Mesendoderm (in vitro differentiated cells): ENCODE results near the gene SLC8A1.

Source experiments
- DNase-seq: peaks from one replicate; pipeline ENCODE4 v3.0.0; 2013
- H2AK5ac ChIP-seq: 2 replicates; pipeline ENCODE4 v1.6.1; 2013; ENCODE audit warnings: low read length, inconsistent platforms
- H2BK120ac ChIP-seq: 2 replicates; pipeline ENCODE4 v1.6.1; 2013; ENCODE audit warnings: low read depth, mild to moderate bottlenecking, low read length, moderate library complexity, mixed read lengths
- H2BK15ac ChIP-seq: replicated peaks from 2 replicates; pipeline ENCODE4 v1.6.1; 2013; ENCODE audit warnings: low read depth, mild to moderate bottlenecking, moderate library complexity
- H2BK5ac ChIP-seq: 2 replicates; pipeline ENCODE4 v1.6.1; 2013; ENCODE audit warnings: low read length, inconsistent platforms
- H3K18ac ChIP-seq: 2 replicates; pipeline ENCODE4 v1.6.1; 2013; ENCODE audit warnings: mild to moderate bottlenecking, low read length, mixed read lengths
- H3K23ac ChIP-seq: one replicate; pipeline ENCODE4 v1.6.1; 2013; ENCODE audit warnings: low read length
- H3K27ac ChIP-seq: 2 replicates; pipeline ENCODE4 v1.5.1; 2013; ENCODE audit warnings: low read depth, mild to moderate bottlenecking, inconsistent platforms, low read length, moderate library complexity
- H3K27me3 ChIP-seq: 2 replicates; pipeline ENCODE4 v1.6.1; 2013; ENCODE audit warnings: low read length, control low read depth, mild to moderate bottlenecking, inconsistent platforms; ENCODE audit not compliant: insufficient read depth, poor library complexity
- H3K36me3 ChIP-seq: 2 replicates; pipeline ENCODE4 v1.6.1; 2013; ENCODE audit warnings: low read length, inconsistent platforms; ENCODE audit not compliant: control insufficient read depth, insufficient read depth
- H3K4ac ChIP-seq: one replicate; pipeline ENCODE4 v1.6.1; 2013; ENCODE audit warnings: low read depth, mild to moderate bottlenecking, low read length, moderate library complexity
- H3K4me1 ChIP-seq: 2 replicates; pipeline ENCODE4 v1.6.1; 2013; ENCODE audit warnings: low read depth, low read length, inconsistent platforms; ENCODE audit not compliant: control insufficient read depth
- H3K4me2 ChIP-seq: 2 replicates; pipeline ENCODE4 v1.6.1; 2013; ENCODE audit warnings: low read length
- H3K4me3 ChIP-seq: 2 replicates; pipeline ENCODE4 v1.5.1; 2013; ENCODE audit warnings: mild to moderate bottlenecking, low read length
- H3K56ac ChIP-seq: one replicate; pipeline ENCODE4 v1.6.1; 2013; ENCODE audit warnings: low read length
- H3K79me1 ChIP-seq: 2 replicates; pipeline ENCODE4 v1.6.1; 2013; ENCODE audit warnings: low read length, inconsistent platforms
- H3K79me2 ChIP-seq: 2 replicates; pipeline ENCODE4 v1.6.1; 2013; ENCODE audit warnings: mild to moderate bottlenecking, low read length; ENCODE audit not compliant: control insufficient read depth, insufficient read depth
- H3K9ac ChIP-seq: 2 replicates; pipeline ENCODE4 v1.6.1; 2013; ENCODE audit warnings: low read length, inconsistent platforms
- H4K5ac ChIP-seq: one replicate; pipeline ENCODE4 v1.6.1; 2013; ENCODE audit warnings: low read length
- H4K8ac ChIP-seq: one replicate; pipeline ENCODE4 v1.6.1; 2013; ENCODE audit warnings: low read depth, mild to moderate bottlenecking, control low read depth, low read length, moderate library complexity
- WGBS: extraction: QIAGEN DNeasy Blood & Tissue Kit; methylation state at CpG from one replicate; pipeline ENCODE4 v1.1.7; 2013; ENCODE audit warnings: low lambda C conversion rate, missing lambda C conversion rate; ENCODE audit not compliant: insufficient coverage; ENCODE audit errors: extremely low coverage; 5-methylcytosine and 5-hydroxymethylcytosine counted together

Gene SLC8A1

DNA sequence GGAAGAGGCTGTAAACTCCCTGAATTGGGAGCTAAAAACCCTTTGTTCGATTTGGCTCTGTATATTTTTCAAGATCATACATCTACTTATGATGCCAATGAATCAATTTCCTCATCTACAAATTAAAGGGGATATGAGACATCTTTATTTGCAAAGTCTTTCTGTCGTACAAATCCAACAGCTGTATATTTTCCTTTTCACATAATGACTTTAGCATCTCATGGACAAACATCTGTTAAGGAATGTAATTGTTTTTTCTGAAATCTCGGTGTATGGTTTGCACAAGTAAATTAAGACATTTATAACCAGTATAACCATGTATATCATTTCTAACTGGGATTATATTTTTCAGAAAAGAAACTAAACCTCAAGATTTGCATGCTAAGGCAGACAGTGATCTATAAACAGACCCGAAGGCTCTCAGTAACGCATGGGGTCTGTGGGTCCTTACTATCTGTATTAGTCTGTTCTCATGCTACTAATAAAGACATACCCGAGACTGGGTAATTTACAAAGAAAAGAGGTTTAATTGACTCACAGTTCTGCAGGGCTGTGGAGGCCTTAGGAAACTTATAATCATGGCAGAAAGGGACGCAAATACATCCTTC lies 130.8 kb downstream of the SLC8A1 start:
- H3K9ac ChIP-seq, result no peak overlapping the region
- no peak overlapping the region for H3K56ac ChIP-seq
- no peaks in the 10 kb centered on the region for H3K79me2 ChIP-seq
- H2BK5ac ChIP-seq, result no peak overlapping the region
- H2BK15ac ChIP-seq, result no peak overlapping the region
- no peak overlapping the region for H3K27ac ChIP-seq
- no peak overlapping the region for H3K4ac ChIP-seq
- H3K4me1 ChIP-seq, result no peaks in the 10 kb centered on the region
- no peak overlapping the region for H4K5ac ChIP-seq
- H2AK5ac ChIP-seq, result no peak overlapping the region
- peak overlapping the region; percentile 86 for H4K8ac ChIP-seq
- H2BK120ac ChIP-seq, result no peak overlapping the region
- no peak for DNase-seq
- no peak overlapping the region for H3K4me3 ChIP-seq
- no peak overlapping the region for H3K23ac ChIP-seq
- no peaks in the 10 kb centered on the region for H3K36me3 ChIP-seq
- H3K4me2 ChIP-seq, result no peak overlapping the region
- H3K18ac ChIP-seq, result no peak overlapping the region
- no CpG with 5 or more reads among the region's 7 CpGs for WGBS
- no peaks in the 10 kb centered on the region for H3K79me1 ChIP-seq
- H3K27me3 ChIP-seq, result no peaks in the 10 kb centered on the region

DNA sequence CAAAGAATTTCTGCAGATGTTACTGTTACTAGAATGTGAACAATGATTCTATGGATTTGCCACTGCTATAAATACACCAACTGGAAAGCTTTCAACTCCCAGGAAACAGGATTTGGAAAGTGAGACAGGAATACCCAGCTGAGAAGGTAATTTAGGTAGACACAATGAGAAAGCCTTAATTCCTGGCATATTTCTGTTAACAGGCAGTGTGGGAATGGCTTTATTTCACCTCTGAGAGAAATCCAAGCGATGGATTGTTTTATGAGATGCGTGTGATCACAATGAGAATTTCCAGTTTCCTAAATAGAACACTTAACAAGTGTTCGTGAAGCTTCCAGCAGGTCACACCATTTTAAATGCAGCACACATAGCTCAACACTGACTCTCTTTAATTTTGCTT lies 133.0 kb downstream of the SLC8A1 start:
- Histone ChIP-seq H3K27ac (no peak overlapping the region), H3K36me3 (no peaks in the 10 kb centered on the region), H3K9ac (no peak overlapping the region), H4K8ac (no peak overlapping the region), H3K79me2 (no peaks in the 10 kb centered on the region), H2BK5ac (no peak overlapping the region), H3K23ac (no peak overlapping the region), H2BK15ac (no peak overlapping the region), H4K5ac (no peak overlapping the region), H3K4me1 (no peaks in the 10 kb centered on the region), H3K18ac (no peak overlapping the region), H3K27me3 (no peaks in the 10 kb centered on the region), H3K4ac (no peak overlapping the region), H3K56ac (no peak overlapping the region), H2AK5ac (no peak overlapping the region), H3K4me3 (no peak overlapping the region), H3K4me2 (no peak overlapping the region), H2BK120ac (no peak overlapping the region), H3K79me1 (no peaks in the 10 kb centered on the region)
- no CpG with 5 or more reads among the region's 3 CpGs for WGBS
- DNase-seq, result peak; percentile 39

DNA sequence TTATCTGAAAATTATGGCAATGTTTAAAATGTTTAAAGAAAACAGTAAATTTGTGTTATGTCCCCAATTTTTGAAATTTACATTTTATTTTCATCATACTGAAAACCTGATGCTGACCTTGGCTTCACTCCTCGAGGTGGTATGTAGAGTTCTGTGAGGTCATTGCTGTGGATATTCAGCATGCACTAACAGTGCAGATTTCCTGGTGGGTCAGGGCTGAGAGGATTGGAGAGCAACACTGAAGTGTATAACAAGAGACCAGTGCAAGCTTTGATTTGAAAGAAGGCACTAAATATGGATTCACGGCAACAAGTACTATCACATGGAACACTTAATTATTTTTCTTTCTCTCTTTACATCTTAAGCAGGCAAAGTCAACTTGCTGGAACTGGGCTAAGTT lies 134.1 kb downstream of the SLC8A1 start:
- H3K27ac ChIP-seq, result no peak overlapping the region
- no peak overlapping the region for H2BK5ac ChIP-seq
- no peak overlapping the region for H3K56ac ChIP-seq
- H3K36me3 ChIP-seq, result no peaks in the 10 kb centered on the region
- no peak overlapping the region for H3K4ac ChIP-seq
- H3K79me2 ChIP-seq, result no peaks in the 10 kb centered on the region
- peak overlapping the region; percentile 5 for H3K18ac ChIP-seq
- no peak overlapping the region for H2AK5ac ChIP-seq
- H3K27me3 ChIP-seq, result no peaks in the 10 kb centered on the region
- H4K5ac ChIP-seq, result no peak overlapping the region
- no peak overlapping the region for H4K8ac ChIP-seq
- WGBS, result no CpG with 5 or more reads among the region's 2 CpGs
- no peaks in the 10 kb centered on the region for H3K79me1 ChIP-seq
- H2BK15ac ChIP-seq, result no peak overlapping the region
- H3K23ac ChIP-seq, result no peak overlapping the region
- no peak overlapping the region for H3K9ac ChIP-seq
- no peaks in the 10 kb centered on the region for H3K4me1 ChIP-seq
- H3K4me3 ChIP-seq, result no peak overlapping the region
- no peak overlapping the region for H2BK120ac ChIP-seq
- no peak overlapping the region for H3K4me2 ChIP-seq
- no peak for DNase-seq

DNA sequence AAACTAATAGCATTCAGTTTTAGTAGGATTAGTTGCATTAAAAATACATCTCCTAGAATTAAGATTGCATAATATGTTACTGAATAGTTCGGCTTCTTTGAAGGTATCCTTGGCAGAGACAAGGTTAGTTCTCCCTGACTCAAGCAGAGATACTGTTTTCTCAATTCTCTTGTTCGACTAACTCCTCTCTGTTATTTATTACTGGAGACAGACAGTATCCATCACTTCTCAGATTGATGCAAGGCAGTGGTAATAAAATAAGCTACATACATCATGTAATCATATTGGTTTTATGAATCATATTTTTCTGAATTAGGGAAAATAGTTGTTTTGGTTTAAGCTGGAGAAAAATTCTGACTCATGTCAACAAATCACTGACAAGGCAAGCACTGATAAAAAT lies 134.8 kb downstream of the SLC8A1 start:
- Histone ChIP-seq H2AK5ac (no peak overlapping the region), H3K79me2 (no peaks in the 10 kb centered on the region), H3K27me3 (no peaks in the 10 kb centered on the region), H3K4me2 (no peak overlapping the region), H3K9ac (no peak overlapping the region), H3K79me1 (no peaks in the 10 kb centered on the region), H4K8ac (no peak overlapping the region), H4K5ac (no peak overlapping the region), H3K4ac (no peak overlapping the region), H2BK15ac (no peak overlapping the region), H2BK120ac (no peak overlapping the region), H3K4me3 (no peak overlapping the region), H2BK5ac (no peak overlapping the region), H3K27ac (no peak overlapping the region), H3K56ac (no peak overlapping the region), H3K23ac (no peak overlapping the region), H3K36me3 (no peaks in the 10 kb centered on the region), H3K4me1 (no peaks in the 10 kb centered on the region), H3K18ac (no peak overlapping the region)
- no peak for DNase-seq
- WGBS, result no CpG with 5 or more reads among the region's 2 CpGs

DNA sequence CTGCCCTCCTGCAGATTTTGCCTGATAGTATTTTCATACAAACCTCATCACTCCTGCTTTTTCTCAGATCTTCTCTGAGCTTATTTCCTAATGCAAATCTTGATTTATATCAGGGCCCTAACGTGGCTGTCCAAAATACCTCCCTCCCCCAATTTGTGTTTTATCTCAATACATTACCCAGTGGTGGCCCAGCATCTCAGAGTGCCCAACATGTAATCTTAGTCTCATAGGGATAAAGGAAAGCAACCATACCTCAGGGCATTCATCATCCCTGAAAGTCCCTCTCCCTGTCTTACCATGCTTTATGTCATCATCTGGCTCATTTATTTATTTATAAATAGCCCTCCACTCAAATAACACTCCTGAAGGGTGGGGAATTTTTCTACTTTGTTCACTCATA lies 135.3 kb downstream of the SLC8A1 start:
- Histone ChIP-seq H4K8ac (no peak overlapping the region), H3K36me3 (no peaks in the 10 kb centered on the region), H3K9ac (no peak overlapping the region), H2AK5ac (no peak overlapping the region), H3K4me1 (no peaks in the 10 kb centered on the region), H3K18ac (no peak overlapping the region), H3K79me2 (no peaks in the 10 kb centered on the region), H3K4ac (no peak overlapping the region), H3K27me3 (no peaks in the 10 kb centered on the region), H3K4me3 (no peak overlapping the region), H3K4me2 (no peak overlapping the region), H3K79me1 (no peaks in the 10 kb centered on the region), H2BK15ac (no peak overlapping the region), H3K27ac (no peak overlapping the region), H3K23ac (no peak overlapping the region), H3K56ac (no peak overlapping the region), H2BK5ac (no peak overlapping the region), H4K5ac (no peak overlapping the region), H2BK120ac (no peak overlapping the region)
- no peak for DNase-seq
- no CpG with 5 or more reads among the region's 1 CpG for WGBS

DNA sequence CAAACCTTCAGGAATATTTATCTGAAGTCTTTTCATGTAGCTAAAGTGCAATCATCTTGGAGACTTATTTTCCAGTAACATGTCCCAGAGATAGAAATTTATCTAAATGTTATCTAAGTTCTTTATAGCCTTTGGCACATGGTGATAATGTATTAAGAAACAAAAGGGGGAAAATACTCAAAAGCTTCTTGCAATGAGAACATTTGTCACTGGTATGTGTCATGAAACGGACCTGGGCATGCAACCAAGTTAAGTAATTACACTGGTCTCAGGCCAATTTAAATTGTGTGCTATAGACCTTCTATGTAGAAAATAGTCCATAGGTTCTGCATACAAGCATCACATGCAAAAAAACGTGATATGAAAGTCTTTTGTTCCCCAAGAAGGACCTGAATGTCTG lies 136.2 kb downstream of the SLC8A1 start:
- H3K9ac ChIP-seq, result no peak overlapping the region
- no peaks in the 10 kb centered on the region for H3K79me2 ChIP-seq
- H2AK5ac ChIP-seq, result no peak overlapping the region
- H2BK15ac ChIP-seq, result no peak overlapping the region
- H2BK120ac ChIP-seq, result no peak overlapping the region
- H4K8ac ChIP-seq, result no peak overlapping the region
- H3K36me3 ChIP-seq, result no peaks in the 10 kb centered on the region
- no peak overlapping the region for H3K4me3 ChIP-seq
- H3K18ac ChIP-seq, result no peak overlapping the region
- no peaks in the 10 kb centered on the region for H3K4me1 ChIP-seq
- no peak overlapping the region for H3K4ac ChIP-seq
- no peak overlapping the region for H3K27ac ChIP-seq
- no CpG with 5 or more reads among the region's 2 CpGs for WGBS
- H2BK5ac ChIP-seq, result no peak overlapping the region
- H3K79me1 ChIP-seq, result no peaks in the 10 kb centered on the region
- no peak for DNase-seq
- H3K4me2 ChIP-seq, result no peak overlapping the region
- H3K27me3 ChIP-seq, result no peaks in the 10 kb centered on the region
- H3K23ac ChIP-seq, result no peak overlapping the region
- H4K5ac ChIP-seq, result no peak overlapping the region
- no peak overlapping the region for H3K56ac ChIP-seq
